HepG2 (cell line): ENCODE measurements around the gene SH3PXD2A. TPM values are rescaled to one million over a fixed set of nuclear protein-coding genes. Genes with fewer than 3 reads are reported as not detected.
A peak's percentile ranks its signal among the peaks of the same experiment; 100 is the strongest.

Experiments used
- ATAC-seq: fragments of 200-7000 bp; cut with Tn5 transposase; 3 replicates; pipeline ENCODE4 v1.9.1; 2020; ENCODE audit warnings: mild to moderate bottlenecking, moderate library complexity
- BruUV-seq: library from RNA; stranded (reverse); fragments of 400-500 nt; replicated peaks from 2 replicates; lab custom pipeline; 2021; lab: Mats Ljungman, UMichigan
- CTCF ChIA-PET: fragments of 300-600 bp; formaldehyde crosslinking; extraction: SDS; loops from one replicate; lab custom pipeline; 2021; ENCODE audit warnings: low total read pairs, inconsistent platforms, low intra/inter-chr PET ratio; lab: Yijun Ruan, JAX
- POLR2A ChIA-PET: fragments of 350-600 bp; sonication (Branson Sonifier 250); formaldehyde crosslinking; loops from one replicate; lab custom pipeline; 2020; ENCODE audit warnings: antibody characterized with exemption, inconsistent platforms; lab: Yijun Ruan, JAX
- DNase-seq: peaks from one replicate; pipeline ENCODE4 v3.0.0-alpha.2; 2015; ENCODE audit warnings: low spot score
- FAIRE-seq: peaks from 3 replicates; lab custom pipeline; 2011; peaks lifted over from hg19 to GRCh38; lab: Jason Lieb, UNC
- H2AFZ ChIP-seq: one replicate; pipeline ENCODE4 v1.6.1; 2011; ENCODE audit warnings: low read length, inconsistent platforms
- H3K27ac ChIP-seq: fragments of 300-600 bp; 3 replicates; pipeline ENCODE4 v1.8.0; 2011; ENCODE audit warnings: mixed run types, mild to moderate bottlenecking, mixed read lengths, low read length, inconsistent platforms; ENCODE audit not compliant: insufficient read depth; ENCODE audit errors: extremely low read length
- H3K27me3 ChIP-seq, 2 experiments: fragments of 200-600 bp in 1 of 2; 2 replicates in 1 of 2; 3 replicates in 1 of 2; pipeline versions ENCODE4 v1.6.0 to v1.8.0; 2011; ENCODE audit warnings: low read length in 2 of 2, mild to moderate bottlenecking in 2 of 2, moderate library complexity in 2 of 2, inconsistent platforms in 1 of 2; ENCODE audit not compliant: insufficient read depth in 2 of 2, control insufficient read depth in 1 of 2
- H3K36me3 ChIP-seq, 2 experiments: fragments of 200-600 bp in 1 of 2; replicated peaks in 1 of 2; 2 replicates in 1 of 2; 3 replicates in 1 of 2; pipeline versions ENCODE4 v1.5.1 to v1.8.0; 2011; ENCODE audit warnings: low read length in 2 of 2, inconsistent platforms in 1 of 2; ENCODE audit not compliant: insufficient read depth in 2 of 2, control insufficient read depth in 1 of 2
- H3K4me1 ChIP-seq: 2 replicates; pipeline ENCODE4 v1.5.1; 2012; ENCODE audit warnings: low read length, inconsistent platforms; ENCODE audit not compliant: insufficient read depth
- H3K4me2 ChIP-seq: 2 replicates; pipeline ENCODE4 v1.6.0; 2011; ENCODE audit warnings: low read depth, low read length, inconsistent platforms
- H3K4me3 ChIP-seq, 3 experiments: fragments of 200-600 bp in 1 of 3; sonication (generic), shearing (Covaris generic) in 1 of 3; replicated peaks in 1 of 3; 2 replicates each; pipeline ENCODE4 v1.5.1; 2011 to 2016; ENCODE audit warnings: low read length in 3 of 3, inconsistent platforms in 2 of 3, low read depth in 2 of 3, mild to moderate bottlenecking in 2 of 3, control low read depth in 1 of 3, mixed read lengths in 1 of 3; ENCODE audit not compliant: insufficient read depth in 1 of 3
- H3K79me2 ChIP-seq: one replicate; pipeline ENCODE4 v1.6.1; 2011; ENCODE audit warnings: low read length, inconsistent platforms; ENCODE audit not compliant: insufficient read depth
- H3K9ac ChIP-seq: 2 replicates; pipeline ENCODE4 v1.6.0; 2011; ENCODE audit warnings: mild to moderate bottlenecking, low read depth, low read length, inconsistent platforms; ENCODE audit not compliant: insufficient read depth
- H3K9me3 ChIP-seq: 2 replicates; pipeline ENCODE4 v1.5.1; 2012; ENCODE audit warnings: mild to moderate bottlenecking, low read length
- H4K20me1 ChIP-seq: 2 replicates; pipeline ENCODE4 v1.6.0; 2011; ENCODE audit warnings: inconsistent platforms, mild to moderate bottlenecking, low read length, moderate library complexity; ENCODE audit not compliant: insufficient read depth
- AGO2 ChIP-seq: fragments of 200-400 bp; formaldehyde crosslinking; optimal IDR thresholded peaks from 2 replicates; pipeline ENCODE3; 2017; ENCODE audit warnings: mild to moderate bottlenecking, low read depth, low read length, moderate library complexity
- KDM1A ChIP-seq: IDR thresholded peaks from 2 replicates; pipeline ENCODE4 v1.6.1; 2016; ENCODE audit warnings: missing compliant biosample characterization
- MIER2 ChIP-seq: IDR thresholded peaks from 2 replicates; pipeline ENCODE4 v1.6.1; 2016; ENCODE audit warnings: missing biosample characterization, missing genetic modification reagents
- PLRG1 ChIP-seq: fragments of 450-650 bp; conservative IDR thresholded peaks from 2 replicates; pipeline ENCODE4 v1.6.1; 2016
- PTBP1 ChIP-seq: fragments of 200-400 bp; formaldehyde crosslinking; IDR thresholded peaks from 2 replicates; pipeline ENCODE4 v1.6.1; 2018; ENCODE audit warnings: low read length, low read depth; ENCODE audit not compliant: poor library complexity, severe bottlenecking
- SCMH1 ChIP-seq: sonication (generic); formaldehyde crosslinking; IDR thresholded peaks from 2 replicates; pipeline ENCODE4 v1.9.0; 2021; ENCODE audit warnings: missing genetic modification reagents, mild to moderate bottlenecking, borderline replicate concordance
- SMAD3 ChIP-seq: sonication (generic); formaldehyde crosslinking; IDR thresholded peaks from 2 replicates; pipeline ENCODE4 v1.4.0; 2020; ENCODE audit warnings: missing genetic modification reagents
- TEAD2 ChIP-seq: sonication (generic); formaldehyde crosslinking; IDR thresholded peaks from 2 replicates; pipeline ENCODE4 v1.9.0; 2021; ENCODE audit warnings: missing genetic modification reagents
- ZNF652 ChIP-seq: IDR thresholded peaks from 2 replicates; pipeline ENCODE4 v1.6.1; 2016; ENCODE audit warnings: low read depth, borderline replicate concordance
- WGBS: methylation state at CpG from one replicate; pipeline ENCODE4 v1.1.6; 2017; ENCODE audit warnings: low lambda C conversion rate; 5-methylcytosine and 5-hydroxymethylcytosine counted together
- in situ Hi-C: cut with HindIII; loops from 2 replicates; pipeline ENCODE4 v1.10.0; 2017; ENCODE audit warnings: low pct_unique_long_range_greater_than_20kb; ENCODE audit not compliant: extremely low pct_ligation_motif_present
- intact Hi-C: fragments of 100-400 bp; cut with micrococcal nuclease; formaldehyde crosslinking; loops from one replicate; pipeline ENCODE4 v1.10.0; 2022; ENCODE audit not compliant: unreplicated experiment
- polyA plus RNA-seq, 8 experiments: library from polyadenylated mRNA; depleted of rRNA in 3 of 8; stranded (reverse) in 7 of 8; unstranded in 1 of 8; fragments of >200 nt; fragmentation: Illumina TruSeq in 4 of 8; extraction: Trizol in 4 of 8; gene quantifications; 2 replicates each; pipeline versions ENCODE4 v1.2.1 to v1.2.3, GENCODE V29; 2011 to 2016; ENCODE audit warnings: low read depth in 4 of 8, missing spikeins in 1 of 8, mixed read lengths in 1 of 8; ENCODE audit not compliant: insufficient read depth in 1 of 8
- total RNA-seq, 5 experiments: library from RNA; depleted of rRNA; stranded (reverse); fragments of >200 nt; fragmentation: Illumina TruSeq; extraction: Trizol; gene quantifications; 2 replicates each; pipeline ENCODE4 v1.2.3, GENCODE V29; 2016; ENCODE audit warnings: low read depth in 1 of 5
- TF ChIP-seq, protein P1 (sequence below): sonication (generic); formaldehyde crosslinking; IDR thresholded peaks from one replicate; pipeline ENCODE4 v1.5.1; 2020; ENCODE audit warnings: mild to moderate bottlenecking, missing genetic modification reagents; ENCODE audit errors: not compliant biosample characterization
- TF ChIP-seq, protein P2 (sequence below): sonication (generic); formaldehyde crosslinking; IDR thresholded peaks from 2 replicates; pipeline ENCODE4 v1.4.0; 2020; ENCODE audit warnings: missing genetic modification reagents, low read depth, mild to moderate bottlenecking, borderline replicate concordance

SH3PXD2A gene
- total and polyA plus RNA-seq, 2 of the 13 experiments (the other 11 are each of a cell fraction or from before 2014, with no cell fraction given) = 11.1 to 11.3 TPM

DNA sequence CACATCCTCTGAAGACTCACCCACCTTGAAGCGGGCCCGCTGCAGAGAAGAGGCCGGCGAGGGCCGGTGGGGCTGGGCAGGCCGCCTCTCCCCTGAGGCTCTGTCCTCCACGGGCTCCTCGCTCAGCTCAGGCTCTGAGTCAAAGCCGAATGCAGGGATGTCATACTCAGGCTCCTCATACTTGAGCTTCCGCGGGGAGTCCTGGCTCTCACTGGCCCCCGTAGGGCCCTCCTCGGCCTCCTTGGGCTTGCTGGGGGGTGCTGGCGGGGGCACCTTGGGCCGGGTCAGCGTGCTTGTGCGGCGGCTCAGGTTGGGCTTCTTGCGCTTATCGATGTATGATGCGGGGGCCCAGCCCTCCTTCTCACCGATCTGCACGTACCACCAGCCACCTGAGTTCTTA, 252.0 kb downstream of the SH3PXD2A start:
- H3K27ac ChIP-seq = no peak overlapping the region
- H3K79me2 ChIP-seq = no peaks in the 10 kb centered on the region
- FAIRE-seq (no peak), DNase-seq (no peak), ATAC-seq (no peak)
- CTCF ChIA-PET = no interaction called here
- H4K20me1 ChIP-seq = no peaks in the 10 kb centered on the region
- in situ Hi-C loops = no loop called here
- 100% methylated on average over 13 of the region's 23 CpGs for WGBS
- H3K36me3 ChIP-seq = peaks cover 22 to 36% of the 10 kb centered on the region in 2 experiments; a peak in 4 of 5 replicates
- TF ChIP-seq AGO2 (peak; percentile 76), SMAD3 (no peak), KDM1A (CRISPR knock-in tag) (no peak), MIER2 (CRISPR knock-in tag) (no peak), PLRG1 (no peak), SCMH1 (CRISPR knock-in tag) (no peak), TEAD2 (no peak)
- H3K4me3 ChIP-seq = no peak overlapping the region
- no TSS peak for BruUV-seq
- POLR2A ChIA-PET = no interaction called here
- H3K4me2 ChIP-seq = no peak overlapping the region
- intact Hi-C loops = no loop called here
- H3K9me3 ChIP-seq = no peaks in the 10 kb centered on the region
- H3K27me3 ChIP-seq = no peaks in the 10 kb centered on the region
- H3K4me1 ChIP-seq = no peaks in the 10 kb centered on the region
- H2AFZ ChIP-seq = no peak overlapping the region
- H3K9ac ChIP-seq = no peak overlapping the region

DNA sequence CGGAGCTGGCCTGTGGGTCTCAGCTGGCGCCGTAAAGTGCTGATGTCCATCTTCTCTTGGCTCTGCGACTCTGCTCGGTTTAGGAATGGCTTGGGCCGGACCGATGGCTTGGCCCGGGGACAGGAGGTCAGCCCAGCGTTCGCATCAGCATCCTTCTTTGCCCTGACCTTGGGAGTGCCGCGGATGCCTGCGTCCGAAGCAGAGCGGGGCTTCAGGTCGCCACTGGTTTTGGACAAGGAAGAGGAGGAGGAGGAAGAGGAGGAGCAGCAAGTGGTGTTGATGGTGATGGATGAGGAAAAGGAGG, 252.6 kb downstream of the SH3PXD2A start:
- peaks cover 22 to 36% of the 10 kb centered on the region in 2 experiments; a peak in 4 of 5 replicates for H3K36me3 ChIP-seq
- ATAC-seq = no peak; the same call in 2 of the 3 replicates
- H3K4me1 ChIP-seq = no peaks in the 10 kb centered on the region
- in situ Hi-C loops = no loop called here
- CTCF ChIA-PET = no interaction called here
- H3K4me2 ChIP-seq = no peak overlapping the region
- no peaks in the 10 kb centered on the region for H3K79me2 ChIP-seq
- no peak for FAIRE-seq
- POLR2A ChIA-PET = no interaction called here
- no peak overlapping the region for H3K27ac ChIP-seq
- no peak for DNase-seq
- BruUV-seq = no TSS peak
- H4K20me1 ChIP-seq = no peaks in the 10 kb centered on the region
- no peak overlapping the region for H3K4me3 ChIP-seq
- no peak overlapping the region for H3K9ac ChIP-seq
- intact Hi-C loops = no loop called here
- no peaks in the 10 kb centered on the region for H3K27me3 ChIP-seq
- H2AFZ ChIP-seq = no peak overlapping the region
- no peaks in the 10 kb centered on the region for H3K9me3 ChIP-seq
- WGBS = 94% methylated on average over 12 of the region's 16 CpGs
- no peak for TF ChIP-seq ZNF652
- TF ChIP-seq, protein P1, sequence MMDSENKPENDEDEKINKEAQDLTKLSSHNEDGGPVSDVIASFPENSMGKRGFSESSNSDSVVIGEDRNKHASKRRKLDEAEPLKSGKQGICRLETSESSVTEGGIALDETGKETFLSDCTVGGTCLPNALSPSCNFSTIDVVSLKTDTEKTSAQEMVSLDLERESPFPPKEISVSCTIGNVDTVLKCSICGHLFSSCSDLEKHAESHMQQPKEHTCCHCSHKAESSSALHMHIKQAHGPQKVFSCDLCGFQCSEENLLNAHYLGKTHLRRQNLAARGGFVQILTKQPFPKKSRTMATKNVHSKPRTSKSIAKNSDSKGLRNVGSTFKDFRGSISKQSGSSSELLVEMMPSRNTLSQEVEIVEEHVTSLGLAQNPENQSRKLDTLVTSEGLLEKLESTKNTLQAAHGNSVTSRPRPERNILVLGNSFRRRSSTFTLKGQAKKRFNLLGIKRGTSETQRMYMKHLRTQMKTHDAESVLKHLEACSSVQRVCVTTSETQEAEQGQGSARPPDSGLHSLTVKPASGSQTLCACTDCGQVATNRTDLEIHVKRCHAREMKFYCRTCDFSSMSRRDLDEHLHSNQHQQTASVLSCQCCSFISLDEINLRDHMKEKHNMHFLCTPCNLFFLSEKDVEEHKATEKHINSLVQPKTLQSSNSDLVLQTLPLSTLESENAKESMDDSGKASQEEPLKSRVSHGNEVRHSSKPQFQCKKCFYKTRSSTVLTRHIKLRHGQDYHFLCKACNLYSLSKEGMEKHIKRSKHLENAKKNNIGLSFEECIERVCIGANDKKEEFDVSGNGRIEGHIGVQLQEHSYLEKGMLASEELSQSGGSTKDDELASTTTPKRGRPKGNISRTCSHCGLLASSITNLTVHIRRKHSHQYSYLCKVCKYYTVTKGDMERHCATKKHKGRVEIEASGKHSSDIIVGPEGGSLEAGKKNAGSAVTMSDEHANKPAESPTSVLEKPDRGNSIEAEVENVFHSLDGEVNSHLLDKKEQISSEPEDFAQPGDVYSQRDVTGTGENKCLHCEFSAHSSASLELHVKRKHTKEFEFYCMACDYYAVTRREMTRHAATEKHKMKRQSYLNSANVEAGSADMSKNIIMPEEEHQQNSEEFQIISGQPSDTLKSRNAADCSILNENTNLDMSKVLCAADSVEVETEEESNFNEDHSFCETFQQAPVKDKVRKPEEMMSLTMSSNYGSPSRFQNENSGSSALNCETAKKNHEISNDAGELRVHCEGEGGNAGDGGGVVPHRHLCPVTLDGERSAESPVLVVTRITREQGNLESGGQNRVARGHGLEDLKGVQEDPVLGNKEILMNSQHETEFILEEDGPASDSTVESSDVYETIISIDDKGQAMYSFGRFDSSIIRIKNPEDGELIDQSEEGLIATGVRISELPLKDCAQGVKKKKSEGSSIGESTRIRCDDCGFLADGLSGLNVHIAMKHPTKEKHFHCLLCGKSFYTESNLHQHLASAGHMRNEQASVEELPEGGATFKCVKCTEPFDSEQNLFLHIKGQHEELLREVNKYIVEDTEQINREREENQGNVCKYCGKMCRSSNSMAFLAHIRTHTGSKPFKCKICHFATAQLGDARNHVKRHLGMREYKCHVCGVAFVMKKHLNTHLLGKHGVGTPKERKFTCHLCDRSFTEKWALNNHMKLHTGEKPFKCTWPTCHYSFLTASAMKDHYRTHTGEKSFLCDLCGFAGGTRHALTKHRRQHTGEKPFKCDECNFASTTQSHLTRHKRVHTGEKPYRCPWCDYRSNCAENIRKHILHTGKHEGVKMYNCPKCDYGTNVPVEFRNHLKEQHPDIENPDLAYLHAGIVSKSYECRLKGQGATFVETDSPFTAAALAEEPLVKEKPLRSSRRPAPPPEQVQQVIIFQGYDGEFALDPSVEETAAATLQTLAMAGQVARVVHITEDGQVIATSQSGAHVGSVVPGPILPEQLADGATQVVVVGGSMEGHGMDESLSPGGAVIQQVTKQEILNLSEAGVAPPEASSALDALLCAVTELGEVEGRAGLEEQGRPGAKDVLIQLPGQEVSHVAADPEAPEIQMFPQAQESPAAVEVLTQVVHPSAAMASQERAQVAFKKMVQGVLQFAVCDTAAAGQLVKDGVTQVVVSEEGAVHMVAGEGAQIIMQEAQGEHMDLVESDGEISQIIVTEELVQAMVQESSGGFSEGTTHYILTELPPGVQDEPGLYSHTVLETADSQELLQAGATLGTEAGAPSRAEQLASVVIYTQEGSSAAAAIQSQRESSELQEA (CRISPR knock-in tag) = no peak
- TF ChIP-seq, protein P2, sequence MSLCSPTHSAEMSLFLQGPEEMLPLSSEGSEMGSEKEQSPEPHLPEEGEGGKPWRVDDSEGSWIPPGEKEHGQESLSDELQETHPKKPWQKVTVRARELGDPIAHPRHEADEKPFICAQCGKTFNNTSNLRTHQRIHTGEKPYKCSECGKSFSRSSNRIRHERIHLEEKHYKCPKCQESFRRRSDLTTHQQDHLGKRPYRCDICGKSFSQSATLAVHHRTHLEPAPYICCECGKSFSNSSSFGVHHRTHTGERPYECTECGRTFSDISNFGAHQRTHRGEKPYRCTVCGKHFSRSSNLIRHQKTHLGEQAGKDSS (CRISPR knock-in tag) = no peak
- no peak for TF ChIP-seq PTBP1
